ENCODE data around the gene RPTOR.

- no peak for TF ChIP-seq POLR2A (IDR thresholded peaks at IDR 0.05; ENCODE audit: low read length)
- no peak for TF ChIP-seq GATA1 (IDR thresholded peaks at IDR 0.05; ENCODE audit: low read depth, low read length)
Measured at GRCh38 chr17:80658821-80659220, 114.2 kb downstream of the RPTOR start.

Measured in erythroblast (primary cell).